AML-193 (cell line): ENCODE results near the gene CTNND2.

Experiments
- DNase-seq, 2 experiments: peaks; one replicate each; lab custom pipeline; 2025; lab: John Stamatoyannopoulos, UW

The CTNND2 gene

GRCh38 chr5:10984021-10984715, 920.1 kb downstream of the CTNND2 start:
- DNase-seq: no peak

DNA sequence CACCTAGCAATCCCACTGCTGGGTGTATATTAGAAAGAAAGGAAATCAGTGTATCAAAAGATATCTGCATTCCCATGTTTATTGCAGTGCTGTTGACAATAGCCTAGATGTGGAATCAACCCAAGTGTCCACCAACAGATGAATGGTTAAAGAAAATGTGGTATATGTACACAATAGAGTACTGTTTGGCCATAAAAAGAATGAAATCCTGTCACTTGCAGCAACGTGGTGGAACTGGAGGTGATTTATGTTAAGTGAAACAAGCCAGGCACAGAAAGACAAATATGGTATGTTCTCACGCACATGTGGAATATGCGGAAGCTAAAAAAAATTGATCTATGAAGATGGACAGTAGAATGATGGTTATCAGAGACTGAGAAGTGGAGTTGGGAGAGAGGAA, 921.6 kb downstream of the CTNND2 start:
- no peak for DNase-seq

DNA sequence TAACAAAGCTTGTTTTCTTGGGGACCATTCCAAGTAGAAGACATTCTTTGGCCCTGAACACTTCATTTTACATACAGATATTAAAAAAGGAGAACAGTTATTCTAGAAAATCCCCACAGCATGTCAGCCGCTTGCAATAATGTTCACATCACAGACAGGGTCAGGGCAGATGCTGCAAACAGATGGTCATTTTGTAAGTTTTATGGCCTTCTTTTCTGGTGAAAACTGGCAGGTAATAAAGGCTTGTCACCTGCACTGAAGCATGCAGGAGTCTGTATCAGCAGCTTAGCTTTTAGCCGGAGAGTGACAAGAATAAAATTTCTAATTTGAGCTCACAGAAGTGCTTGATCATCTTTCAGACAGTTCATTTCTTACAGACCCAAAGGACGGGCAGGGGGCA, 922.3 kb downstream of the CTNND2 start:
- DNase-seq: no peak

- no peak for DNase-seq
These were observed 927.2 kb downstream of the CTNND2 start for GRCh38 chr5:10977011-10977410.

DNA sequence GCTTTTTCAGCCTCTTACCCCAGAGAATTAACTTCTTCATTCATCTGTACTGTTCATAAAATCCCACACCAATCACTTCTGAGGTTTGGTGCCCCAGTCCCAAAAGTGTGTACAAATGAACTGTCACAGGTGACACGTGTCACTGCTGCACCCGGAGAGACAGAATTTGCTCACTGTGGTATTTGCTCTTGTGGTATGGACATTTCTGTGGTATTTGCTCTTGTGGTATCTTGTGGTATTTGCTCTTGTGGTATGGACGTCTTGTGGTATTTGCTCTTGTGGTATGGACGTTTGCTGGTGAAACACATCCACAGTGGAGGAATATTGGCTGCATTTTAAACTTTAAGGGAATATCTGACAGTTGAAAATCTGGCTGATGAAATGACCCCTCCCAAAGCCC, 928.3 kb downstream of the CTNND2 start:
- DNase-seq: no peak

- no peak for DNase-seq
These were observed 929.4 kb downstream of the CTNND2 start for GRCh38 chr5:10974850-10975249.

- DNase-seq: no peak
These were observed 930.9 kb downstream of the CTNND2 start for GRCh38 chr5:10973316-10973715.

GRCh38 chr5:10969684-10970180, 934.5 kb downstream of the CTNND2 start:
- no peak for DNase-seq

DNA sequence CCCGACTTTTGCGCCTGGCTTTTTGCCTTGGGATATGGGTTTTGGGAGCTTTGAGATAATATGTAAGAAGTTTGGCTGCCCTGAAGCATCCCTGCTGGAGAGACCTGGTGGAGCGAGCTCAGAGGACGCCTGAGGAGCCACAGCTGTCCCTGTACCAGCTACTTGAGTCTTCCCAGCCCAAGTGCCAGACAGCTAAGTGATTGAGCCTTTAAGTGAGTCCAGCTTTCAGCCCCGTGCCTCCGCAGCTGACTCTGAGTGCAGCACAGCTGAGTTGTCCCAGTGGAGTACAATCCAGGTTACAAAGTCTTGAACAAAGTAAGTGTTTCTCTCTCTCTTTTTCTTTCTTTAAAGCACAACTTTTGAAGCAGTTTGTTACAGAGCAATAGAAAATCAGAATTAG, 939.4 kb downstream of the CTNND2 start:
- DNase-seq: no peak

GRCh38 chr5:10958728-10959127, 945.5 kb downstream of the CTNND2 start:
- no peak for DNase-seq

- DNase-seq: no peak
These were observed 954.2 kb downstream of the CTNND2 start for GRCh38 chr5:10949856-10950630.

DNA sequence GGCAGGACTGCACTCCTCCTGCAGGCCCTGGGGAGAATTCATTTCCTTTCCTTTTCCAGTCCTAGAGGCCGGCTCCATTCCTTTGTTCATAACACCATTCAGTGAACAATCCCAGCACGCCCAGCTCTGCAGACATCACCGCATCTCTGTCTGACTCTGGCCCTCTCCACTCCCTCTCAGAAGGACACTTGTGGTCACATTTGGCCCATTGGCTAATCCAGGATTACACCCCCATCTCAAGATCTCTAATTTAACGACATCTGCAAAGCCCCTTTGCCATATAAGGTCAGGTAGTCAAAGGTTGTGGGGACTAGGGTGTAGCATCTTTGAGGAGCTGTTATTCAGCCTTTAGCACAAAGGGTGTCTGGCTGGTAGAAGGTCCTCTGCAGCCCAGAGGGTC, 958.2 kb downstream of the CTNND2 start:
- no peak for DNase-seq

GRCh38 chr5:10941900-10942299, 962.3 kb downstream of the CTNND2 start:
- DNase-seq: no peak

- no peak for DNase-seq
These were observed 968.0 kb downstream of the CTNND2 start for GRCh38 chr5:10936081-10936855.

DNA sequence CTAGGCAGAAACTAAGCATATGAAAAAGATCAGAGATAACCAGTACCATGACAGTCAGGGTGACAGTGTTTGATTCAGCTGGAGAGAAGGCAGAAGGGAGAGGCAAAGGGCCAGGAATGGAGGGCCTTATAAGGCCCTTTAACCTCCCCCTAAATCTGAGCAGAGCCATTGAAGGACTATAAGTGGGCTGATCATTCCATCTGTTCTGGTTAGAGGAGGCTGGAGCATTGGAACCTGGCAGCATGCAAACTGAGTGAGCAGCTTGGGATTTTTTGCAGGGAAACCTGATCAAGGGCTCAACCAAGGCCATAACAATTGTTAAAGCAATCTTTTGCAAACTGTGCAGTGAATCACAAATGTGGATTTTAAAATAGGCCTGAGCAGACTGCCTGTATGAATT, 968.7 kb downstream of the CTNND2 start:
- no peak for DNase-seq

- DNase-seq: no peak
These were observed 969.4 kb downstream of the CTNND2 start for GRCh38 chr5:10934783-10935355.

DNA sequence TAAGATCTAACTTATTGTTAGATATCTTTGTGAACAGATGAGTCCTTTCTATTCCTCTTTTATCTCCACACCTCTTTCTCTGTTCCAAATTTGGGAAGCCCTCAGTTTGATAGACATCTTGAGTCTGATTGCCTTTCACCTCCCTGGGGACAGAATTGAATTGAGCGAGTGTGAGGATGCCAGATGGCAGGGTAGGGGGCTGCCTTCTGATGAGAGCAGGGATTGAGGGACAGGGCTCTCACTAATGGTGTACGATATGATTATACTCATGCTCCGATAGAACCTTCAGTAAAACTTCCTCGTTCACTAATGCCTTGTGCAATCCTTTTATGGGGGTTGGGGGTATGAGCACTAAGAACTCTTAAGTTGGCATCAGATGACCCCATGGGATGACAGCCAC, 971.1 kb downstream of the CTNND2 start:
- DNase-seq: no peak

DNA sequence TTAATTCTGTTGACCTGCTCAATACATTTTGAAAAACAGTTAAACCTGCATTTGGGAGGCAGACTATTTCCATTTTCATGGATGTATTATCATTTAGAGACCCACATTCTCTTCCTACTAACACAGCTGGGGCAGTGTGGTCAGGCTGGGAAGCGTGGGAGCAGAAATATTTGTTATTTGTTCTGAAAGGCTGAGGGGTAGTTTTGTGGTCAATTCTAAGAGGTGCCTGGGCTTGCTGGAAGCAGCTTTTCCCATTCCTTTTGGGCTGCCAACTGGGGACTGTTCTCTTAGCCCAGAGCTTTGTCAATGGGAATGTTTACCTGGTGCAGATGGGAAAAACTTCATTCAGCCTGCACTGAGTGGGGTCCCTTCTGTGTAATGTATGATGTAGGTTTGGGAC, 971.8 kb downstream of the CTNND2 start:
- no peak for DNase-seq

DNA sequence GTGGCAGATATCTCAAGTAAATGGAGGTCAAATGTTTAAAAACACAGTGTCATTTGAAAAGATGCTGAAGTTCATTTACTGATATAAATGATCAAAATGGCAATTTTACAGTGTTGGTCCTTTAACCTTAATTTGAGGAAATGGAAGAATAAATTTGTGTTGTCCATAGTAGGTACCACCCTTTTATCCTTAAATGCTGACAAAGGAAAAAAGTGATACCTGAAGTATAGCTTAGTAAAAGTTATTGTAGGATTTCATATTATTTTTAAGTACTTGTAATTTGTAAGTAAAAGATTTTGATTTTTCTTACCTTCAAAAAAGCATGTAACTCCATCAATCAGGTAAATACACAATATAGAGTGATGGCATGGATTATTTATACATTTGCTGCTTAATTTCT, 976.6 kb downstream of the CTNND2 start:
- DNase-seq: no peak

DNA sequence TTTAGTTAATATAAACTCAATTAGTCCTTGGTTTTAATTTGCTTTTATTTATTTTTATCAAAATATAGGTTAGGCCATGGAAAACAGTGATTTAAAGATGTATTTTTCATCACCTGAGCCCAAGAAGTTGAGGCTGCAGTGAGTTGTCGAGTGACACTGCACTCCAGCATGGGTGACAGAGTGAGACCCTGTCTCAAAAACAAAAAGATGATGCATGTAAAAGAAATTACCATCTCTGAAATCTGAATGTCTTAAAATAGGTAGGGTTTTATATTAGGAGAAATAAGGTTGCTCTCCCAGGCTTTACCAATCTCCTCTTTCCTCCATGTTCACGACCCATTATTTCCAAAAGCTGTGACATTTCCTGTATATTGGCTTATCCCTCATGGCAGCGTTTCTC, 980.9 kb downstream of the CTNND2 start:
- no peak for DNase-seq
